ENCODE data around the gene DR1. TPM values are rescaled to one million over a fixed set of nuclear protein-coding genes. Genes with fewer than 3 reads are reported as not detected.

The DR1 gene
- polyA plus RNA-seq, 3 donors = 13.5 to 61.8 (median 61.0) TPM

DNA sequence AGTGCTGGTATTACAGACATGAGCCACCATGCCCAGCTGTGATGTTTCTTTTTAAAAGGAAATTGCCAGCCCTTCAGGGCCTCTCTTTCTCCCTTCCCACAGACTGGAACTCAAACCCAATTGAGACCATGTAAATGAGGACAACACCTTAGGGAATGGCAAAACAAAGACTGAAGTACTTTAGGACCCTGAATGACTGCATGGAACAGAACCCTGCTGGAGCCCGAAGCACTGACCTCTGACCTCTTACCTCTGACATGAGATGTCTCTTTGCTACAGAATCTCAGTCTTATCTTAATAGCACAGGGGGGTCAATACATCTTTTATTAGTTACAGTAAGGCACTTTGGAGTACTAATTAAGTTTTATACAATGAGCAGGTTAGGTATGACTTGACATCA lies 15.5 kb upstream of the DR1 start:
- WGBS (ENCODE audit: insufficient coverage) = no CpG with 5 or more reads among the region's 1 CpG
- Histone ChIP-seq H3K4me1 (ENCODE audit: control insufficient read depth in 1 of 2, insufficient read depth in 2 of 2, low read length in 2 of 2) (no peaks in the 10 kb centered on the region), H3K79me2 (ENCODE audit: insufficient read depth, low read length) (no peaks in the 10 kb centered on the region), H3K9ac (ENCODE audit: insufficient read depth, low read length, poor library complexity, severe bottlenecking) (no peak overlapping the region), H3K9me3 (replicated peaks in 1 of 2; ENCODE audit: control insufficient read depth in 1 of 2, insufficient read depth in 1 of 2, low read length in 2 of 2) (no peaks in the 10 kb centered on the region), H3K27me3 (ENCODE audit: control insufficient read depth in 2 of 2, insufficient read depth in 2 of 2, low read length in 2 of 2) (no peaks in the 10 kb centered on the region), H2AFZ (ENCODE audit: insufficient read depth, low read depth, low read length, poor library complexity, severe bottlenecking) (no peak overlapping the region), H3K4me3 (replicated peaks in 1 of 3; ENCODE audit: low read depth in 2 of 3, low read length in 3 of 3) (no peak overlapping the region), H3K36me3 (replicated peaks in 1 of 2; ENCODE audit: control insufficient read depth in 1 of 2, insufficient read depth in 2 of 2, low read length in 2 of 2) (no peaks in the 10 kb centered on the region), H4K20me1 (ENCODE audit: insufficient read depth, low read length) (no peaks in the 10 kb centered on the region), H3K4me2 (replicated peaks; ENCODE audit: extremely low read depth, low read length, poor library complexity, severe bottlenecking) (no peak overlapping the region), H3K27ac (ENCODE audit: low read depth in 1 of 2, low read length in 2 of 2) (no peak overlapping the region)
- H3K36me3 Mint-ChIP-seq = peaks cover 5 to 11% of the 10 kb centered on the region in 2 donors
- H3K4me3 Mint-ChIP-seq = no peak overlapping the region
- no peak overlapping the region for H3K27ac Mint-ChIP-seq
- TF ChIP-seq, protein P1, sequence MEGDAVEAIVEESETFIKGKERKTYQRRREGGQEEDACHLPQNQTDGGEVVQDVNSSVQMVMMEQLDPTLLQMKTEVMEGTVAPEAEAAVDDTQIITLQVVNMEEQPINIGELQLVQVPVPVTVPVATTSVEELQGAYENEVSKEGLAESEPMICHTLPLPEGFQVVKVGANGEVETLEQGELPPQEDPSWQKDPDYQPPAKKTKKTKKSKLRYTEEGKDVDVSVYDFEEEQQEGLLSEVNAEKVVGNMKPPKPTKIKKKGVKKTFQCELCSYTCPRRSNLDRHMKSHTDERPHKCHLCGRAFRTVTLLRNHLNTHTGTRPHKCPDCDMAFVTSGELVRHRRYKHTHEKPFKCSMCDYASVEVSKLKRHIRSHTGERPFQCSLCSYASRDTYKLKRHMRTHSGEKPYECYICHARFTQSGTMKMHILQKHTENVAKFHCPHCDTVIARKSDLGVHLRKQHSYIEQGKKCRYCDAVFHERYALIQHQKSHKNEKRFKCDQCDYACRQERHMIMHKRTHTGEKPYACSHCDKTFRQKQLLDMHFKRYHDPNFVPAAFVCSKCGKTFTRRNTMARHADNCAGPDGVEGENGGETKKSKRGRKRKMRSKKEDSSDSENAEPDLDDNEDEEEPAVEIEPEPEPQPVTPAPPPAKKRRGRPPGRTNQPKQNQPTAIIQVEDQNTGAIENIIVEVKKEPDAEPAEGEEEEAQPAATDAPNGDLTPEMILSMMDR (IDR thresholded peaks at IDR 0.05) = no peak
- no peaks in the 10 kb centered on the region for H3K4me1 Mint-ChIP-seq
- no peak for DNase-seq
- intact Hi-C loops (cut with micrococcal nuclease) = no loop called here
- H3K27me3 Mint-ChIP-seq (ENCODE audit: low read depth in 3 of 3) = no peaks in the 10 kb centered on the region
- H3K9me3 Mint-ChIP-seq = peaks cover 0 to 4% (median 0%) of the 10 kb centered on the region in 7 donors

DNA sequence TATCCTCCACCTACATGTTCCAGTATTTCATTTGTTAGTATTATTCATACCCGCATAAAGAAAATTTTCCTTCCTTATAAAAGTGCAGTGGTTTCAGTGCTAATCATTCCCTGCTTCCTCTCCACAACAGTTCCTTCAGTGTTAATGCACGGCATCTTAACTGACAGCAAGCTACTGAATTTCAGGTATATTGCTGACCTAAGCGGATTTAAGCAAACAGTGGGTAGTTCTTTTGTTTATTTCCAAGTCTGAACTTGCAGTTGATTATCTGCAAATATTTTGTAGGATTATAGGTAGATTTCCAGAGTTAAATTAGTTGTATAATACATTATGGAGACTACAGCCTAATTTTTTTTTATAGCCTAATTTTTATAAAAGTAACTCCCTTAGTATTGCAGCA lies 15.1 kb upstream of the DR1 start:
- no peaks in the 10 kb centered on the region for H3K79me2 ChIP-seq (ENCODE audit: insufficient read depth, low read length)
- no peak overlapping the region for H3K4me3 ChIP-seq (replicated peaks in 1 of 3; ENCODE audit: low read depth in 2 of 3, low read length in 3 of 3)
- TF ChIP-seq, protein P1 (IDR thresholded peaks at IDR 0.05) = no peak
- Mint-ChIP-seq H3K4me3 (no peak overlapping the region), H3K27ac (no peak overlapping the region), H3K36me3 (peaks cover 5 to 11% of the 10 kb centered on the region in 2 donors), H3K4me1 (no peaks in the 10 kb centered on the region), H3K9me3 (peaks cover 0 to 4% (median 0%) of the 10 kb centered on the region in 7 donors), H3K27me3 (ENCODE audit: low read depth in 3 of 3) (no peaks in the 10 kb centered on the region)
- H3K36me3 ChIP-seq (replicated peaks in 1 of 2; ENCODE audit: control insufficient read depth in 1 of 2, insufficient read depth in 2 of 2, low read length in 2 of 2) = no peaks in the 10 kb centered on the region
- WGBS (ENCODE audit: insufficient coverage) = 100% methylated on average over 2 of the region's 3 CpGs
- H4K20me1 ChIP-seq (ENCODE audit: insufficient read depth, low read length) = no peaks in the 10 kb centered on the region
- no peak overlapping the region for H3K27ac ChIP-seq (ENCODE audit: low read depth in 1 of 2, low read length in 2 of 2)
- no peak overlapping the region for H3K4me2 ChIP-seq (replicated peaks; ENCODE audit: extremely low read depth, low read length, poor library complexity, severe bottlenecking)
- H2AFZ ChIP-seq (ENCODE audit: insufficient read depth, low read depth, low read length, poor library complexity, severe bottlenecking) = no peak overlapping the region
- no peak for DNase-seq
- H3K9ac ChIP-seq (ENCODE audit: insufficient read depth, low read length, poor library complexity, severe bottlenecking) = no peak overlapping the region
- intact Hi-C loops (cut with micrococcal nuclease) = no loop called here
- H3K27me3 ChIP-seq (ENCODE audit: control insufficient read depth in 2 of 2, insufficient read depth in 2 of 2, low read length in 2 of 2) = no peaks in the 10 kb centered on the region
- H3K9me3 ChIP-seq (replicated peaks in 1 of 2; ENCODE audit: control insufficient read depth in 1 of 2, insufficient read depth in 1 of 2, low read length in 2 of 2) = no peaks in the 10 kb centered on the region
- H3K4me1 ChIP-seq (ENCODE audit: control insufficient read depth in 1 of 2, insufficient read depth in 2 of 2, low read length in 2 of 2) = no peaks in the 10 kb centered on the region
